HEK293T (cell line): ENCODE data around the gene ZNF415.

Experiments used
- CTCF ChIA-PET: fragments of 350-600 bp; formaldehyde crosslinking; extraction: SDS; loops from one replicate; lab custom pipeline; 2021; ENCODE audit warnings: antibody characterized with exemption, inconsistent platforms; lab: Yijun Ruan, JAX
- POLR2A ChIA-PET: fragments of 350-600 bp; formaldehyde crosslinking; extraction: SDS; loops from one replicate; lab custom pipeline; 2020; ENCODE audit warnings: antibody characterized with exemption, inconsistent platforms; lab: Yijun Ruan, JAX
- DNase-seq: peaks from one replicate; pipeline ENCODE4 v3.0.0; 2012; ENCODE audit warnings: mixed read lengths; ENCODE audit errors: extremely low spot score
- ARNT ChIP-seq: fragments of 450-650 bp; IDR thresholded peaks from 2 replicates; pipeline ENCODE4 v1.6.1; 2017; ENCODE audit warnings: mild to moderate bottlenecking
- BHLHE40 ChIP-seq: fragments of 450-650 bp; IDR thresholded peaks from 2 replicates; pipeline ENCODE4 v1.6.1; 2016; ENCODE audit warnings: mild to moderate bottlenecking, moderate library complexity, borderline replicate concordance
- CTBP1 ChIP-seq: fragments of 450-650 bp; IDR thresholded peaks from 2 replicates; pipeline ENCODE4 v1.6.1; 2016; ENCODE audit warnings: borderline replicate concordance
- ELF4 ChIP-seq: fragments of 450-650 bp; IDR thresholded peaks from 2 replicates; pipeline ENCODE4 v1.6.1; 2017; ENCODE audit warnings: antibody characterized with exemption
- FOXA1 ChIP-seq: fragments of 450-650 bp; IDR thresholded peaks from 2 replicates; pipeline ENCODE4 v1.6.1; 2016; ENCODE audit warnings: mild to moderate bottlenecking
- FOXK2 ChIP-seq: fragments of 450-650 bp; IDR thresholded peaks from 2 replicates; pipeline ENCODE4 v1.6.1; 2016; ENCODE audit warnings: mild to moderate bottlenecking
- FOXM1 ChIP-seq: fragments of 450-650 bp; IDR thresholded peaks from 2 replicates; pipeline ENCODE4 v1.6.1; 2017; ENCODE audit warnings: mild to moderate bottlenecking, borderline replicate concordance
- HDGF ChIP-seq: fragments of 450-650 bp; IDR thresholded peaks from 2 replicates; pipeline ENCODE4 v1.6.1; 2017; ENCODE audit warnings: antibody characterized with exemption, borderline replicate concordance
- L3MBTL2 ChIP-seq: fragments of 450-650 bp; conservative IDR thresholded peaks from 2 replicates; pipeline ENCODE4 v1.6.1; 2016; ENCODE audit warnings: mild to moderate bottlenecking
- LEF1 ChIP-seq: fragments of 450-650 bp; IDR thresholded peaks from 2 replicates; pipeline ENCODE4 v1.6.1; 2017; ENCODE audit warnings: mild to moderate bottlenecking, borderline replicate concordance
- NFRKB ChIP-seq: fragments of 450-650 bp; IDR thresholded peaks from 2 replicates; pipeline ENCODE4 v1.6.1; 2016; ENCODE audit warnings: mild to moderate bottlenecking, moderate library complexity
- PKNOX1 ChIP-seq: fragments of 450-650 bp; IDR thresholded peaks from 2 replicates; pipeline ENCODE4 v1.6.1; 2016
- SP1 ChIP-seq: fragments of 450-650 bp; IDR thresholded peaks from 2 replicates; pipeline ENCODE4 v1.6.1; 2017
- SUZ12 ChIP-seq: fragments of 450-650 bp; IDR thresholded peaks from 2 replicates; pipeline ENCODE4 v1.6.1; 2016; ENCODE audit warnings: mild to moderate bottlenecking
- TARDBP ChIP-seq: fragments of 450-650 bp; IDR thresholded peaks from 2 replicates; pipeline ENCODE4 v1.6.1; 2016
- ZNF384 ChIP-seq: fragments of 450-650 bp; IDR thresholded peaks from 2 replicates; pipeline ENCODE4 v1.6.1; 2016

The ZNF415 gene

GRCh38 chr19:53132141-53132991 lies at the start of gene ZNF415:
Gene ZNF415, minus strand, starts transcription at chr19:53132910. Its CDS starts 10,234 bp downstream, at chr19:53122676.
- POLR2A ChIA-PET = no interaction called here

GRCh38 chr19:53182202-53182601 lies 49.5 kb upstream of the ZNF415 start:
- ChIA-PET POLR2A (no interaction called here), CTCF (no interaction called here)
- no peak for DNase-seq
- TF ChIP-seq FOXK2 (no peak), ARNT (no peak), NFRKB (no peak), ELF4 (no peak), L3MBTL2 (no peak), PKNOX1 (no peak), FOXA1 (no peak), BHLHE40 (no peak), SP1 (no peak), FOXM1 (no peak), LEF1 (no peak), CTBP1 (no peak), TARDBP (no peak)

More at GRCh38 chr19:53132141-53132991, at the start of gene ZNF415:
- no peak for DNase-seq
- TF ChIP-seq L3MBTL2 = no peak
- TF ChIP-seq FOXK2 = no peak
- TF ChIP-seq SUZ12 = no peak
- no peak for TF ChIP-seq TARDBP
- TF ChIP-seq ZNF384 = no peak
- TF ChIP-seq HDGF = no peak
- no peak for TF ChIP-seq ELF4
- TF ChIP-seq NFRKB = no peak
- no peak for TF ChIP-seq PKNOX1
- TF ChIP-seq SP1 = no peak
- TF ChIP-seq BHLHE40 = no peak
- no peak for TF ChIP-seq ARNT
- no peak for TF ChIP-seq FOXM1
- TF ChIP-seq LEF1 = no peak
- TF ChIP-seq FOXA1 = no peak
- no peak for TF ChIP-seq CTBP1
- CTCF ChIA-PET = no interaction called here

- POLR2A ChIA-PET = no interaction called here
- CTCF ChIA-PET = no interaction called here
- no peak for DNase-seq
- no peak for TF ChIP-seq CTBP1
Measured at GRCh38 chr19:53177986-53178385, 45.3 kb upstream of the ZNF415 start.

- POLR2A ChIA-PET = no interaction called here
- TF ChIP-seq LEF1 = no peak
- TF ChIP-seq L3MBTL2 = no peak
- TF ChIP-seq BHLHE40 = no peak
- TF ChIP-seq PKNOX1 = no peak
- no peak for TF ChIP-seq NFRKB
- no peak for TF ChIP-seq ELF4
- no peak for TF ChIP-seq CTBP1
- TF ChIP-seq FOXK2 = no peak
- TF ChIP-seq HDGF = no peak
- TF ChIP-seq FOXM1 = no peak
- TF ChIP-seq ZNF384 = no peak
- no peak for TF ChIP-seq SUZ12
- TF ChIP-seq FOXA1 = no peak
- no peak for TF ChIP-seq TARDBP
- no peak for TF ChIP-seq SP1
- TF ChIP-seq ARNT = no peak
- CTCF ChIA-PET = no interaction called here
- DNase-seq = no peak
Measured at GRCh38 chr19:53172889-53173288, 40.2 kb upstream of the ZNF415 start.

- ChIA-PET CTCF (no interaction called here), POLR2A (no interaction called here)
- no peak for DNase-seq
- no peak for TF ChIP-seq L3MBTL2
- no peak for TF ChIP-seq LEF1
- no peak for TF ChIP-seq TARDBP
- TF ChIP-seq HDGF = no peak
- no peak for TF ChIP-seq ARNT
- TF ChIP-seq BHLHE40 = no peak
Measured at GRCh38 chr19:53165691-53166091, 33.0 kb upstream of the ZNF415 start.

- no peak for TF ChIP-seq CTBP1
- no peak for TF ChIP-seq FOXM1
- TF ChIP-seq TARDBP = no peak
- no peak for TF ChIP-seq NFRKB
- TF ChIP-seq ELF4 = no peak
- no peak for TF ChIP-seq ZNF384
- no peak for TF ChIP-seq LEF1
- no peak for TF ChIP-seq HDGF
- no peak for TF ChIP-seq FOXA1
- TF ChIP-seq ARNT = no peak
- TF ChIP-seq PKNOX1 = no peak
- no peak for TF ChIP-seq SP1
- no peak for TF ChIP-seq L3MBTL2
- no peak for TF ChIP-seq SUZ12
- TF ChIP-seq BHLHE40 = no peak
- TF ChIP-seq FOXK2 = no peak
- POLR2A ChIA-PET = no interaction called here
- no peak for DNase-seq
- CTCF ChIA-PET = no interaction called here
Measured at GRCh38 chr19:53161123-53161522, 28.4 kb upstream of the ZNF415 start.
